ENCODE measurements around the gene PPP1R18.
A peak's percentile ranks its signal among the peaks of the same experiment; 100 is the strongest.
"Not testable (repeated sequence)": the region's sequence is repeated elsewhere in the genome, so short reads cannot be mapped to it uniquely, and the experiment has no call there.

The PPP1R18 gene

GRCh38 chr6:30657922-30658321 is 28.5 kb downstream of the PPP1R18 start:
- not testable (repeated sequence) for DNase-seq

- no peak for DNase-seq
Measured at GRCh38 chr6:30657454-30657853, 29.0 kb downstream of the PPP1R18 start.

- DNase-seq, result no peak
Measured at GRCh38 chr6:30656513-30656912, 29.9 kb downstream of the PPP1R18 start.

- DNase-seq, result no peak
Measured at GRCh38 chr6:30655743-30656094, 30.7 kb downstream of the PPP1R18 start.

- no peak for DNase-seq
Measured at GRCh38 chr6:30654798-30655742, 31.4 kb downstream of the PPP1R18 start.

- DNase-seq, result no peak
Measured at GRCh38 chr6:30651143-30651542, 35.3 kb downstream of the PPP1R18 start.

- peak; percentile 78 for DNase-seq
Measured at GRCh38 chr6:30647242-30648116, 39.0 kb downstream of the PPP1R18 start.

GRCh38 chr6:30646450-30647241 is 39.8 kb downstream of the PPP1R18 start, which contains the start of gene C6orf136:
Gene C6orf136, plus strand, starts transcription at chr6:30647133. Its CDS starts 99 bp downstream, at chr6:30647232.
- peak; percentile 93 for DNase-seq

- DNase-seq, result no peak
Measured at GRCh38 chr6:30645989-30646388, 40.5 kb downstream of the PPP1R18 start.

GRCh38 chr6:30644769-30645168 is 41.7 kb downstream of the PPP1R18 start:
- no peak for DNase-seq

- no peak for DNase-seq
Measured at GRCh38 chr6:30643656-30644055, 42.8 kb downstream of the PPP1R18 start.

GRCh38 chr6:30641048-30641447 is 45.4 kb downstream of the PPP1R18 start:
- DNase-seq, result no peak

GRCh38 chr6:30640481-30640880 is 46.0 kb downstream of the PPP1R18 start:
- DNase-seq, result no peak

- DNase-seq, result no peak
Measured at GRCh38 chr6:30635834-30636233, 50.6 kb downstream of the PPP1R18 start.

GRCh38 chr6:30626484-30627366 is 59.7 kb downstream of the PPP1R18 start, which contains the start of gene ATAT1:
Gene ATAT1, plus strand, starts transcription at chr6:30626874.
- DNase-seq, result peak; percentile 89

All from stimulated activated CD4-positive, alpha-beta T cell treated with anti-CD3 and anti-CD28 coated beads, Interleukin-4, amount 100 ng/mL, for 1 hour (primary cell).